OCI-LY3 (cell line): ENCODE measurements around the gene ARMC2.
"Not testable (repeated sequence)": the region's sequence is repeated elsewhere in the genome, so short reads cannot be mapped to it uniquely, and the experiment has no call there.

ENCODE experiments used
- H2AFZ ChIP-seq: fragments of 200-600, 300-600 bp; shearing (Covaris generic); 2 replicates; pipeline ENCODE4 v1.6.0; 2014; ENCODE audit warnings: antibody characterized with exemption, low read depth, low read length
- H3K27ac ChIP-seq: fragments of 200-600, 300-600 bp; sonication (generic); 2 replicates; pipeline ENCODE4 v1.5.1; 2014; ENCODE audit warnings: mild to moderate bottlenecking, low read length, moderate library complexity, mixed read lengths
- H3K27me3 ChIP-seq: fragments of 200-600, 300-600 bp; sonication (generic); 2 replicates; pipeline ENCODE4 v1.6.1; 2014; ENCODE audit warnings: low read depth, low read length, mixed read lengths
- H3K36me3 ChIP-seq: fragments of 200-600, 300-600 bp; sonication (generic); replicated peaks from 2 replicates; pipeline ENCODE3; 2014; ENCODE audit warnings: low read depth, low read length, mixed read lengths
- H3K4me1 ChIP-seq: fragments of 300-600, 200-600 bp; sonication (generic); 2 replicates; pipeline ENCODE4 v1.6.1; 2014; ENCODE audit warnings: low read length, mixed read lengths
- H3K4me2 ChIP-seq: fragments of 200-600, 300-600 bp; sonication (generic); 2 replicates; pipeline ENCODE4 v1.6.1; 2014; ENCODE audit warnings: low read length, mixed read lengths
- H3K4me3 ChIP-seq: fragments of 300-600, 200-600 bp; sonication (generic); 2 replicates; pipeline ENCODE4 v1.5.1; 2014; ENCODE audit warnings: antibody characterized with exemption, mild to moderate bottlenecking, low read length, moderate library complexity
- H3K79me2 ChIP-seq: fragments of 300-600, 200-600 bp; shearing (Covaris generic); 2 replicates; pipeline ENCODE4 v1.6.1; 2014; ENCODE audit warnings: mild to moderate bottlenecking, low read length, mixed read lengths
- H3K9ac ChIP-seq: fragments of 300-600, 200-600 bp; shearing (Covaris generic); 2 replicates; pipeline ENCODE4 v1.6.0; 2014; ENCODE audit warnings: mild to moderate bottlenecking, low read length, moderate library complexity
- H3K9me3 ChIP-seq: fragments of 200-600, 300-600 bp; shearing (Covaris generic); 2 replicates; pipeline ENCODE4 v1.6.1; 2014; ENCODE audit warnings: low read length, mixed read lengths; ENCODE audit not compliant: insufficient read depth
- H4K20me1 ChIP-seq: fragments of 200-600, 300-600 bp; sonication (generic); 2 replicates; pipeline ENCODE4 v1.6.1; 2016; ENCODE audit warnings: low read length, mixed read lengths; ENCODE audit not compliant: insufficient read depth
- EZH2phosphoT487 ChIP-seq: fragments of 200-600 bp; shearing (Covaris generic); IDR thresholded peaks from 2 replicates; pipeline ENCODE4 v1.6.1; 2018; ENCODE audit warnings: antibody characterized with exemption, mixed run types, low read depth
- TF ChIP-seq, protein P1 (sequence below): fragments of 200-600, 300-600 bp; sonication (generic); IDR thresholded peaks from 2 replicates; pipeline ENCODE4 v1.5.1; 2014; ENCODE audit warnings: antibody characterized with exemption, low read length, low read depth

ARMC2 gene

DNA sequence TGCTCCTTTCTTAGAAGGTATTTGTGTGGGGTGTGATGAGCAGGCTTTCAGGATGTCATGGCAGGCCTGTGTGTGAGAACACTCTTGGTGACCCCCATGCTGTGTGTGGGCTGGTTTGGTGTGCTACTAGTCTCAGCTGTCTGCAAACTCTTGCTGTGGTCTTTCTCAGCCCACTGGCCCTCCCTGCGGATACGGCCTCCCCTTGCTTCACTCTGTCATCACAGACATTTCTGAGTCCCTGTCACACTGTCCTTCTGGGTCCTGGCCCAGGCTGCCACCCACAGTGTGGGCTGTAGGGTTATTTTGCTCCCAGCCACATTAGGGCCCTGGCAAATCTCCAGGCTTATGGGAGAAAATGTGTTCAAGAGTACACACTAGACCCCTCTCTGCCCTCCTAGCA, 39.0 kb upstream of the ARMC2 start:
- Histone ChIP-seq H3K9ac (no peak overlapping the region), H3K36me3 (no peaks in the 10 kb centered on the region), H2AFZ (no peak overlapping the region), H3K4me3 (no peak overlapping the region), H4K20me1 (0 out of 2 replicates have a peak, but pooled peaks cover 9% of the 10 kb centered on the region), H3K4me2 (no peak overlapping the region), H3K4me1 (peaks cover 8% of the 10 kb centered on the region), H3K27me3 (peaks cover 37% of the 10 kb centered on the region), H3K9me3 (no peaks in the 10 kb centered on the region), H3K79me2 (no peaks in the 10 kb centered on the region), H3K27ac (no peak overlapping the region)
- TF ChIP-seq, protein P1, sequence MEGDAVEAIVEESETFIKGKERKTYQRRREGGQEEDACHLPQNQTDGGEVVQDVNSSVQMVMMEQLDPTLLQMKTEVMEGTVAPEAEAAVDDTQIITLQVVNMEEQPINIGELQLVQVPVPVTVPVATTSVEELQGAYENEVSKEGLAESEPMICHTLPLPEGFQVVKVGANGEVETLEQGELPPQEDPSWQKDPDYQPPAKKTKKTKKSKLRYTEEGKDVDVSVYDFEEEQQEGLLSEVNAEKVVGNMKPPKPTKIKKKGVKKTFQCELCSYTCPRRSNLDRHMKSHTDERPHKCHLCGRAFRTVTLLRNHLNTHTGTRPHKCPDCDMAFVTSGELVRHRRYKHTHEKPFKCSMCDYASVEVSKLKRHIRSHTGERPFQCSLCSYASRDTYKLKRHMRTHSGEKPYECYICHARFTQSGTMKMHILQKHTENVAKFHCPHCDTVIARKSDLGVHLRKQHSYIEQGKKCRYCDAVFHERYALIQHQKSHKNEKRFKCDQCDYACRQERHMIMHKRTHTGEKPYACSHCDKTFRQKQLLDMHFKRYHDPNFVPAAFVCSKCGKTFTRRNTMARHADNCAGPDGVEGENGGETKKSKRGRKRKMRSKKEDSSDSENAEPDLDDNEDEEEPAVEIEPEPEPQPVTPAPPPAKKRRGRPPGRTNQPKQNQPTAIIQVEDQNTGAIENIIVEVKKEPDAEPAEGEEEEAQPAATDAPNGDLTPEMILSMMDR: no peak
- no peak for TF ChIP-seq EZH2phosphoT487

DNA sequence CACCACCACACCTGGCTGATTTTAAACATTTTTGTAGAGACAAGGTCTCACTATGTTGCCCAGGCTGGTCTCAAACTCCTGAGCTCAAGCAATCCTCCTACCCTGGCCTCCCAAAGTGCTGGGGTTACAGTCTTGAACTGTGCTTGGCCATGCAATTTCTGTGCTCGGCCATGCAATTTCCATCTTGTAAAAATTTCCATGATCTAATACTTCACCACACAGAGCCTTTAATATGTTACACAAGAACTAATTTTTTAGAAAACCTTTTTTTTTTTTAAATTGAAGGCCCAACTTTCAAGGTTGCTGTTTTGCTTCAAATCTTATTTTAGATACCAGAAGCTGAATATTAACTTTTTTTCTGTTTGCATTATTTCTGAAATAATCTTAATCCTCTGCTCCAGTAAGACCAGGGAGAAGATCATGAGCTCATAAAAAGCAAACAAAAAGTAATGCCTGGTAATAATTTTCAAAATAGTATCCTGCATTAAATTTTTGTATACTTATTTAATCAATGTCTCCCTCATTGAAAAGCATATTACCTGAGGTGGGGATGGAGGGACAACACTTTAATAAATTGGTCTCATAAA, 38.1 kb upstream of the ARMC2 start:
- H4K20me1 ChIP-seq: 0 out of 2 replicates have a peak, but pooled peaks cover 4% of the 10 kb centered on the region
- peaks cover 8% of the 10 kb centered on the region for H3K4me1 ChIP-seq
- no peak overlapping the region for H3K4me3 ChIP-seq
- no peaks in the 10 kb centered on the region for H3K79me2 ChIP-seq
- TF ChIP-seq EZH2phosphoT487: no peak
- TF ChIP-seq, protein P1: no peak
- no peak overlapping the region for H3K4me2 ChIP-seq
- H2AFZ ChIP-seq: no peak overlapping the region
- H3K27ac ChIP-seq: no peak overlapping the region
- H3K36me3 ChIP-seq: no peaks in the 10 kb centered on the region
- H3K27me3 ChIP-seq: peaks cover 27% of the 10 kb centered on the region
- H3K9ac ChIP-seq: no peak overlapping the region
- H3K9me3 ChIP-seq: no peaks in the 10 kb centered on the region

DNA sequence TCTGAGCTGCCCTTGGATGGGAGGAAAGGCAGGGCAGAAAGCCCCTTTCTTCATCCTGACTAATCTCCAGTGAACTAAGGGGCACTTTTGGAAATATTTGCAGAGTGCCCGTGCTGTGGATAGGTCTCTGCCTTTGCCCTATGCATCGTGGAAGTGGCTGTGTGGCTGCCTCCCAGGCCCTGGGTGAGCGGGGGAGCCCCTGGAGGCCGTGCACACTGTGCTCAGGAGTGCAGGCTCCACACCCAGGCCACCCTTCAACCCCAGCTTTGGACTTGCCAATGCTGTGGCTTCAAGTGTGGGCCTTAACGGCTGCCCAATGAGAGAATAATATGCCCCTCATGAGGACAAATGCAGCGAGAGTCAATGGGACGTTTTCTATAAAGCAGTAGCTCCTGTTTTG, 36.7 kb upstream of the ARMC2 start:
- H3K4me3 ChIP-seq: no peak overlapping the region
- no peaks in the 10 kb centered on the region for H3K9me3 ChIP-seq
- H3K4me1 ChIP-seq: no peaks in the 10 kb centered on the region
- no peaks in the 10 kb centered on the region for H3K36me3 ChIP-seq
- H3K9ac ChIP-seq: no peak overlapping the region
- peaks cover 15% of the 10 kb centered on the region for H3K27me3 ChIP-seq
- no peaks in the 10 kb centered on the region for H3K79me2 ChIP-seq
- H3K27ac ChIP-seq: no peak overlapping the region
- H4K20me1 ChIP-seq: no peaks in the 10 kb centered on the region
- H2AFZ ChIP-seq: no peak overlapping the region
- TF ChIP-seq, protein P1: no peak
- TF ChIP-seq EZH2phosphoT487: no peak
- no peak overlapping the region for H3K4me2 ChIP-seq

DNA sequence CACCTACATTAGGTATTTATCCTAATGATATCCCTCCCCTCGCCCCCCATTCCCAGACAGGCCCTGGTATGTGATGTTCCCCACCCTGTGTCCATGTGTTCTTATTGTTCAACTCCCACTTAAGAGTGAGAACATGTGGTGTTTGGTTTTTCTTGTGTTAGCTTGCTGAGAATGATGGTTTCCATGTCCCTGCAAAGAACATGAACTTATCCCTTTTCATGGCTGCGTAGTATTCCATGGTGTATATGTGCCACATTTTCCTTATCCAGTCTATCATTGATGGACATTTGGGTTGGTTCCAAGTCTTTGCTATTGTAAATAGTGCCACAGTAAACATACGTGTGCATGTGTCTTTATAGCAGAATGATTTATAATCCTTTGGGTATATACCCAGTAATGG, 35.0 kb upstream of the ARMC2 start:
- not testable (repeated sequence) for H3K27ac ChIP-seq, H3K9me3 ChIP-seq, H4K20me1 ChIP-seq, H3K27me3 ChIP-seq, H3K36me3 ChIP-seq, H2AFZ ChIP-seq, H3K4me3 ChIP-seq, H3K79me2 ChIP-seq, H3K4me2 ChIP-seq, H3K9ac ChIP-seq, H3K4me1 ChIP-seq

DNA sequence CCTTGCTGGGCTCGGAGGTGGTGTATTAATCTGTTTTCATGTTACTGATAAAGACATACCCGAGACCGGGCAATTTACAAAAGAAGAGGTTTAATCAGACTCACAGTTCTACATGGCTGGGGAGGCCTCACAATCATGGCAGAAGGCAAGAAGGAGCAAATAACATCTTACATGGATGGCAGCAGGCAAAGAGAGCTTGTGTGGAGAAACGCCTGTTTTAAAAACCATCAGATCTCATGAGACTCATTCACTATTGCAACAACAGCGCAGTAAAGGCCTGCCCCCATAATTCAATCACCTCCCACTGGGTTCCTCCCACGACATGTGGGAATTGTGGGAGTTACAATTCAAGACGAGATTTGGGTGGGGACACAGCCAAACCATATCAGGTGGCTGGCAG, 30.9 kb upstream of the ARMC2 start:
- not testable (repeated sequence) for H3K27me3 ChIP-seq, H3K27ac ChIP-seq, H4K20me1 ChIP-seq, H2AFZ ChIP-seq, H3K79me2 ChIP-seq, H3K4me1 ChIP-seq, H3K36me3 ChIP-seq, H3K9me3 ChIP-seq, H3K9ac ChIP-seq, H3K4me2 ChIP-seq, H3K4me3 ChIP-seq
